ENCODE measurements around the gene ALPG.
"Not testable (repeated sequence)": the region's sequence is repeated elsewhere in the genome, so short reads cannot be mapped to it uniquely, and the experiment has no call there.

ALPG gene

DNA sequence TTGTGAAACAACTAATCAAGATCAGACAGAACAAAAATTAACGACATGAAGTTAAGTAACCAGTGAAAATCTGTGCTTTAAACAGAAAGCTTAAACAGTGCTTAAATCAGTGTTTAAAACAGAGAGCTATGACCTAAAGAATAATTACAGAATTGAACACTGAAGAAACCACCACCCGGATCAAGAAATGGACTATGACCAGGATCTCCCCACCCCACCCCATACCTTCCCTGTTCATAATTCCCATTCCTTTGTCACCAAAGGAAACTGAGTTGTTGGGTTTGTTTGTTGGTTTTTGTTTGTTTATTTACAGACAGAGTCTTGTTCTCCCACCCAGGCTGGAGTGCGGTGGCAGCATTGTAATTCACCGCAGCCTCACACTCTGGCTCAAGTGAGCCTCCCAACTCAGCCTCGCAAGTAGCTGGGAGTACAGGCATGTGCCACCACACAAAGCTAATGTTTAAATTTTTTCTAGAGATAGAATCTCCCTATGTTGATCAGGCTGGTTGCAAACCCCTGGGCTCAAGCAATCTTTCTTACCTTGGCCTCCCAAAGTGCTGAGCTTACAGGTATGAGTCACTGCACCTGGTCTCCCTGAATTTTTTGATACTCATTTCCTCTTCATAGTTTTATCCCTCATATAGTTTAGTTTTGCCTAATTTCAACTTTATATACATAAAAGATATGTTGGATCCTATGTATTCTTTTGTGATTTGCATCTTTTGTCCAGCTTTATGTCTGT is 8.2 kb upstream of the ALPG start:
- DNase-seq (ENCODE audit: low spot score) = no peak

DNA sequence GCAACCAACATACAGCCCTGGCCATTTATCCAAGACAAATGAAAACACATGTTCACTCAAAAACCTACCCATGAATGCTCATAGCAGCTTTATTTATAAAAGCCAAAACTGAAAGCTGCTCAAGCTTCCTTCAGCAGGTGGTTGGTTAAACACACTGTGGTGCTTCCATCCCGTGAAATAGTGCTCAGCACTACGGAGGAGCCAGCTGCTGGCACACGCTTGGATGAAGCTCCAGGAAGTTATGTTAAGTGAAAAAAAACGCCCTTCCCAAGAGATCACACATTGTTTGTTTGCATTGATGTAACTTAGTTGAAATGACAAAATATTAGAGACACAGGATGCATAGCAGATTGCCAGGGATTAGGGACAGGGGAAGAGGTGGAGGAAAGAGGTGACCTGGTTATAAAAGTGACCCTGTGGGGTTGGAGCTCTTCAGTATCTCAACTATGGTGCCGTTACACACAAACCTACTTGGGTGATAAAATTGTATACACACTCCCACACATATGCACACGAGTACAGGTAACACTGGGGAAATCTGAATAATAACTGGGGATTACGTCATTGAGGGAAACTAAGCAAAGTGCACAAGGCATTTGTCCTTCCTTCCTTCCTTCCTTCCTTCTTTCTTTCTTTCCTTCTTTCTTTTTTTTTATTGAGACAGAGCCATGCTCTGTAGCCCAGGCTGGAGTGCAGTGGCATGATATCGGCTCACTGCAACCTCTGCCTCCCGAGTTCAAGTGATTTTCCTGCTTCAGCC is 6.2 kb upstream of the ALPG start:
- no peak for DNase-seq (ENCODE audit: low spot score)

DNA sequence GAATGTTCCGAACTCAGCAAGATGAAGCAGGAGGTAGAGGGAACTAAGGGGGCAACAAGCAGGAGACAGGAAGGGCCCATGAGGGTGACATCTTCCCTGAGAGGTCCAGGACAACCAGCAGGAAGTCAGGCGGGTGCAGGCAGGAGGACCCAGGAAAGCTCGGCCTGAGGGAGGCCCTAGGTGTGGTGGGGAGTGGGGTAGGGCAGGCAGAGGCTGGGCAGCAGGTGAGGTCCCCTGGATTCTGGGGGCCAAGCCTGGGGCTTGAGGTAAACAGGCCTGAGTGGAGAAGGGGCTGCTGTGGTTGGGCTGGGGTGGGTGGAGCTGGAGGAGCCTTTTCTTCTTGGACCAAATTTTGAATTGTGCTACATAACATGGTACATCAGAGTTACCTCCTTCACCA is 4.1 kb upstream of the ALPG start:
- DNase-seq (ENCODE audit: low spot score) = no peak

DNA sequence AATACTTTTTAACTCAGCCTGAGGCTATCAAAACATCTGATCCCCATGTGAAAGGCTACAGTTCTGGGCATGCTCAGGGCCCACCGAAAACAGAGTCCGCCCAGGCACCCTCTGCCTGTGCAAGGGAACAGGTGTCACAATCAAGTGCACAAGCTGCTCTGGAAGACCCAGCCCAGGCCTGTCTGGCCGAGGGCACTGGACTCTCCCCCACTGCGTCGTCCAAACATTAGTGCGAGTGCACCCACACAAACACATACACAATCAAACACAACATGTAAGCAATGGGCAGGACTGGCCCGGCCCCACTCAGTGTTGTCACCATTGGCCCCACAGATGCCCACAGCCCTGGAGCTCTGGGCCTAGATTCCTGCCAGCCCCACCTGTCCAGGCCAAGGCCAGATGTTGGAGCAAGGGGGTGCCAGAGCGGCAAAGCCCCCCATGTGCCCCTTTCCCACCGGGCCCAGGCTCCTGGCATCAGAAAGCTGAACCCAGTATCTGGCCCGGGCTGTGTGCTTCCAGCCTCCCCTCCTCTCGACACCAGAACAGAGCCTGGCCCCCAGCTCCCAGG is 617 bp upstream of the ALPG start:
- DNase-seq (ENCODE audit: low spot score) = no peak

DNA sequence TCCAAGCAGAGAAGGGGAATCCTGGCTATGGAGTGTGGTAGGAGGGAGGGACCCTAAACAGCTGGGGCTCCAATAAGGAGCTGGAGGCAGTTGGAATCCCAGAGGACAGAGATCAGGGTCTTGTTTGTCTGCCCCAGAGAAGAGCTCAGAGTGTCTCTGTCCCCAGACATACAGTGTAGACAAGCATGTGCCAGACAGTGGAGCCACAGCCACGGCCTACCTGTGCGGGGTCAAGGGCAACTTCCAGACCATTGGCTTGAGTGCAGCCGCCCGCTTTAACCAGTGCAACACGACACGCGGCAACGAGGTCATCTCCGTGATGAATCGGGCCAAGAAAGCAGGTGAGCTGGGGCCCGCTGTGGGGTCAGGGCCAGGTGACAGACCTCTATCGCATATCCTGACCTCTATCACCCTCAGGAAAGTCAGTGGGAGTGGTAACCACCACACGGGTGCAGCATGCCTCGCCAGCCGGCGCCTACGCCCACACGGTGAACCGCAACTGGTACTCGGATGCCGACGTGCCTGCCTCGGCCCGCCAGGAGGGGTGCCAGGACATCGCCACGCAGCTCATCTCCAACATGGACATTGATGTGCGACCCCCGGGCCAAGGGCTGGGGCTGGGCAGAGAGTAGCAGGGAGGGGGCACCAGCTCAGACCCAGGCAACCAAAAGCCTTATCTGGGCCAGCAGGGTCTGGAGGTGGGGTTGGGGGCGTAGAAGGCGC is 945 bp downstream of the ALPG start:
- not testable (repeated sequence) for DNase-seq (ENCODE audit: low spot score)

GRCh38 chr2:232408269-232408668 is 1.6 kb downstream of the ALPG start:
- DNase-seq (ENCODE audit: low spot score) = not testable (repeated sequence)

DNA sequence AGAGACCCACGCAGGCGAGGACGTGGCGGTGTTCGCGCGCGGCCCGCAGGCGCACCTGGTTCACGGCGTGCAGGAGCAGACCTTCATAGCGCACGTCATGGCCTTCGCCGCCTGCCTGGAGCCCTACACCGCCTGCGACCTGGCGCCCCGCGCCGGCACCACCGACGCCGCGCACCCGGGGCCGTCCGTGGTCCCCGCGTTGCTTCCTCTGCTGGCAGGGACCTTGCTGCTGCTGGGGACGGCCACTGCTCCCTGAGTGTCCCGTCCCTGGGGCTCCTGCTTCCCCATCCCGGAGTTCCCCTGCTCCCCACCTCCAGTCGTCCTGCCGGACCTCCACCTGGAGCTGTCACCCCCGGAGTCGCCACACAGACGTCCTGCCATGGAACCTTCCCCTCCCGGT is 3.0 kb downstream of the ALPG start:
- not testable (repeated sequence) for DNase-seq (ENCODE audit: low spot score)

DNA sequence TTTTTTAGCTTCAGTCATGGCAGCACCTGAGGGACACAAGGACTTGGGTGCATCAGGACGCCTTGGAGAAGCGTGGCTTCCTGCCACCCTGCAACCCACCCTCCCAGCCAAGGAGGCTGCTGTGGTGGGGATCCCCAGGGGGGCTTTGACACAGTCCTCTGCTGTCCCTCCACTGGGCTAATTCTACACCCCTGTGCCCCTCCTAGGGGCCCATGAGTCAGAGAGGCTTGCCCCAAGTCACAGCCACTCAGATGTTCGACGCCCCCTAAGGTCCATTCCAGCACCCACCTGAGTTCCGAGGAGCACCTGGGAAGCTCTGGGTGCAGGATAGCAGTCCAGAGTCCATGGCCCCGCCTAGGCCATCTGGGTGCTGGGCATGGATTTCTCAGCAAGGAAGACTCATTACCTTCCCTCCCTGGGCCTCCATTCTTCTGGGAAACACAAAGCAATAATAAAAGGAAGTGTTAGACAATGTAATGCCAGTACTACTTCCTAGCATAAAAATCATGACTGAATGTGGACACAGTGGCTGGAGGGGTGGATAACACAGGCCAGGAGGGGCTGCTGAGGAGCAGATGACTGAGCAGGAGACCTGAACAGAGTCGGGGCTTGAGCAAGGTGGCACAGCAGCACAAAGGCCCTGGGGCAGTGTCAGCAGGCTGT is 3.7 kb downstream of the ALPG start:
- no peak for DNase-seq (ENCODE audit: low spot score)

DNA sequence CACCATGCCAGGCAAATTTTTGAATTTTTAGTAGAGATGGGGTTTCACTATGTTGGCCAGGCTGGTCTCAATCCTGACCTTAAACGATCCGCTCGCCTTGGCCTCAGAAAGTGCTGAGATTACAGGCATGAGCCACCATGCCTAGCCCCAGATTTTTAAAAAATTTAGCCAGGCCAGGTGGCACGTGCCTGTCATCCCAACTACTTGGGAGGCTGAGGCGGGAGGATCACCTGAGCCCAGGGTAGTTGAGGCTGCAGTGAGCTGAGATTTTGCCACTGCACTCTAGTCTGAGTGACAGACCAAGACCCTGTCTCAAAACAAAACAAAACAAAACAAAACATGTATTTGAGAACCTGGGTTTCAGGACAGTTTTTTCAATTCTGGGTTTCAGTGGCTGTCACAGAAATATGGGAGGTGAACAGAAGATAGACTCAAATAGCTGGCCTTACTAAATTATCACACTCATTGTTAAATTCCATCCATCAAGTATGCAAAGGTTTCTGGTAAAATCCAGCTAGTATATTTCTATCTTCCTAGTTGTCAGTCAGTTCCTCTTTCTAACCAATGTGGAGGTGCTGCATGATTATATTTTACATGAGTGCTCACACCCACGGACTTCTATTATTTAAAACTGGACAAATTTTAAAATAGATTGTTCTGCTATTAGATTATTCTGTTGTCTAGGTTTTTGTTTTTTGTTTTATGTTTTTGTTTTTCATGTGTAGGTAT is 5.4 kb downstream of the ALPG start:
- DNase-seq (ENCODE audit: low spot score) = no peak

DNA sequence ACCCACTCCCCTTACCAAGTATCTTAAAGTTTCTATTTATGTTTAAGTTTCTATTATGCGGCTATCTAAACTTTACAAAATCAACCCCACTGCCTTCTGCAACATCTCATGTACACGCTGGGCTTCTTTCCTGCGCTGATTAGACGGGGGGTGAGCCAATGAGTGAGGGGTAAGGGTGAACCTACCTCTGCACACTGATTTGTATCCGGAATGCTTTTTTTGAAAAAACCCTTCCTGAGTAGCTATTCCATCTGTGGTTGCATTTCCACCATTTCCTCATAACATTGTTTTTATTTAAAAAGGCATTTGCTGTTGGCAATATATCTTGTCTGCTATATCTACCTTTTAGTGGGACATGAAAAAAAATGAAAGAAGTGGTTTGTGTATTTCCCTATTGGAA is 6.3 kb downstream of the ALPG start:
- no peak for DNase-seq (ENCODE audit: low spot score)

DNA sequence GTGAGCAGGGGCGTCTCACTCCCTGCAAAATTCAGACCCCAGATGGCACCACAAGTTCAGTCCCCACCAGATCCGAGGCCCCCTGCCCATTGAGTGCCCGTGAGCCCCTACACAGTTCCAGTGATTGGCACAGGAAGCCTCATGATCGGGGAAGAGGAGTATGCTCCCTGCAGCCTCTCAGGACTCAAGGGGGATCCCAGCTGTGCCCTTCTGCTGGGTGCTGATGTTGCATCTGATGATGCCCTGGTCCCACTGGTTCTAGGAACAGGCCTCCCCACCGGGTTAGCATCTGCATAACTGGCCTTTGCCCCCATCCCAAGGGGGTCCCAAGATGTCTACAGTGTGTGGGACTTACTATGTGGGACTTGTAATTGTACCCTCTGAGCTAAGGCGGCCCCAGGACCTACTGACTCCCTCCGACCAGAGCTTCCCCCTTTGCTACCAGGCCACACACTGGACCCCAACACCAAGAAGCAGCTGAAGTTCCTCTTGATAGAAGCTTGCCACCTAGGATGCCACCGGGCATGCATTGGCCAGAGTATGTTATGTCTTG is 8.6 kb downstream of the ALPG start:
- DNase-seq (ENCODE audit: low spot score) = no peak

DNA sequence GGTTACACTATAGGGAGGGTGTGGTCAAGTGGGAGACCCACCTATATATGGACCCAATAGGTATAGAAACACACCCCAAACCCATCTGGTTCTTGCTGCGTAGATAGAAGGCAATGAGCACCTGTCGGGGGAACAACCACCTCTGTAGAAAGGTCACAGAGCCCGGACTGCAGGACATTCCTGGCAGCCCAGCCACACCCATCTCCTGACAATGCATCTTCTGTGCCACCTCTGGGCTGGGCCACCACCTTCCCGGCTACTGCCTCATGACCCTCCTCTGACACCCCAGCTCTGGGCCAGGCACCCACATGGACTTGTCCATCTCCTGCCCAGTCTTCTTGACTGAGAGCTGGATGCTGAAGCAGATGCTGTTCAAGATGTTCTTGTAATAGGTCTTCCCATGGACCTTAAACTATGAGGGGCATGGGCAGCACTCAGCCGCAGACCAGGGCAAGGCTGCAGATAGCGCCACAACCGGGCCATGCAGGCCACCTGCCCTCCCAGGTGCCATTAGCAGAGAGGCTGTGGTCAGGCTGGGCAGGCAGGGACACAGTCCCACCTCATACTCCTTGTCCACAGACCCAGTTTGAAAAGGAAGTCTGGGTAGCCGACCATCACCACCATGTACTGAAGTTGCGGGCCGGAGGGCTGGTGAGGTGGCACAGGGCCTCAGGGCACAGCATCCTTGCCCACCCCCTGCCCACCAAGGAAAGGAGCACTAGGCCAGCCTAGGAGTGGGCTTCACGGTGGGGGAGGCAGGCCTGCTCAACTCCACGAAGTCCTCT is 9.3 kb downstream of the ALPG start:
- no peak for DNase-seq (ENCODE audit: low spot score)

- DNase-seq (ENCODE audit: low spot score) = no peak
Measured at GRCh38 chr2:232416521-232417470, 10.2 kb downstream of the ALPG start.

DNA sequence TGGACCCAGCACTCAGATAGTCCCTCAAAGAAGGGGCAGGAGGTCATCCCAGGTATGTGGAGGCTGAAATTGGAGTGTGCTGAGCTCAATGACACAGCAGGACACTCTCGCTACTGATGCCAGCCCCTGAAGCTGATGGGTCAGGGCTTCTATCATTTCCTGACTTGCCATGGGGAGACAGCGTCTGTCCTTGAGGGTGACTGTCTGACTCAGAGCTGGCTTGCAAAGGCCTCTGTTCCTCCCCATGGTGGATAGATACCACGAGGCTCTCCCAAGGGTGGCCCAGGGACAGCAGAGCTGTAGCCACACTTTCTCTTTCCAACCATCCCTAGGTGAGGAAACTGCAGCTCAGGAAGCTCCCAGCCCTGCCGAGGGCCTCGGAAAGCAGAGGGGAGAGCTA is 10.8 kb downstream of the ALPG start:
- DNase-seq (ENCODE audit: low spot score) = no peak

- DNase-seq (ENCODE audit: low spot score) = no peak
Measured at GRCh38 chr2:232418056-232418455, 11.4 kb downstream of the ALPG start.

DNA sequence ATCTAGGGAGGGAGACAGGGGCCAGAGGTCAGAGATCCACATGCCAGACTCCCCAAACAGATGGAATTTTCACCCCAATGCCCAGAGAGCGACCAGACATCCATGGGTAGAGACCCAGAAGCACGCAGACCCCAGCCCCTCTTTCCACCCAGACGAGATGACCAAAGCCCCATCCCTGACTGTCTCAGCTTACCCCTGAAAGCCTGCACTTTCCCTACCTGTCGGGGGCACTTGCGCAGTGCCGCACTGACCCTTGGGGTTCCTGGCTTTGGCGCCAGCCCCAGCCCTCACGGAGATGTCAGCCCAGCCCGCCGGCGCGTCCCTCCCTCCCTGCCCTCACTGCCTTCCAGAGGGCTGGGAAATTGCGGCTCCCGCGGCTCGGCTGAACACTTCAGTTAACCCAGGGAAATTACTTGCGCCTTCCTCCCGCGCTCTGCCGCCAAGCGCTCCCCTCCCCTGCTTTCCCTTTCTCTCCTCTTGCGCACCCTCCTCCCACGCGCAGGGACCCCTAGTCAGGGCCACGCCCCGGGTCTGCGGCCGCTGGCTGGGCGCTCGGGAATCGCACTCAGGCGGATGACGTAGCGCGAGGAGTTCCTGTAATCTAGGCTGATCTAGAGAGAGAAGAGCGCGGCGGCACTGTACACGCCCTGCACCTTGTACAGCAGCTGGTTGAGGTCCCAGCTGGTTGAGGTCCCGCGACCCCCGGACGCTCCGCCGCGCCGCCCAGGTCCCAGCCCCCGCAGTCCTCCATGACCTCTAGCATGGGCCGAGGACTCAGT is 12.0 kb downstream of the ALPG start:
- DNase-seq (ENCODE audit: low spot score) = no peak

DNA sequence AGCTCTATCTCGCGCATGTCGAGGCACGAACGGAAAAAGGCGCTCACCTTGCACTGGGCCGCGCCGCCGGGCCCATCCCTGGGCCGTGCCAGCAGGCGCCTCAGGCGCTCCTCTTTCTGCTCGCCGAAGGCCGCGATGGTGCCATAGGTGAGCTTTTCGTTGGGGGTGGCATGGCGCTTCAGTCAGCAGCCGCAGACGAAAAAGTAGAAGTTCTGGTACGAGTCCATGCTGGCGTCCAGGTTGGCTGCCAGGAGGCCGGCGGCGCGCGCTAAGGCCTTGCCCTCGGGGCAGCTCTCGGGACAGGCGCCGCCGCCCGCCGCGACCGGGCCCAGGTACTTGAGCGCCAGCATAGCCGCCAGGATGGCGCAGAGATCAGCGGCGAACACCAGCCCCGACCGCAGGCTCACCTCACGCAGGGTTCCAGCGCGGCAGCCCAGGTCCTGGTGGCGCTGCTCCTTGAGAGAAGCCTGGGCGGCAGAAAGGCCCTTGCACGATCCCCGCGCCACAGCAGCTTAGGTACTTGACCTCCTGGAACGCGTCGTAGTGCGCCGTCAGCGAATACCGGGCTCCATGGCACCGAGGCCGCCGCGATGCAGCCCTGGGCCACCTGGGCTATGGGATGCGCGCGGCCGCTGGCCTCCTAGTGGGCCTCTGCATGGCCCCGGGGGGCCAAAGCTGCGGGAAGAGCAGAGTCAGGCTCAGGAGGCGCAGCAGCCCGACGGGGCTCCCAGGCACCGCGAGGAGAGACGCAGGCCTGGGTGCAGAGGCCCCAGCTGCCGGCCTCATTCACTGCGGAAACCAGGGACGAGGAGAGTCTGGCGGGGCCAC is 12.8 kb downstream of the ALPG start:
- no peak for DNase-seq (ENCODE audit: low spot score)

Data from HuH-7 (cell line).